Measurements from ENCODE around the gene LAMC2. TPM values are rescaled to one million over a fixed set of nuclear protein-coding genes. Genes with fewer than 3 reads are reported as not detected.

LAMC2 gene
- total and polyA plus RNA-seq, 2 experiments from 2014 or later, result 1.9 to 2.7 TPM

GRCh38 chr1:183290628-183291027, 104.6 kb downstream of the LAMC2 start:
- Histone ChIP-seq H4K20me1 (ENCODE audit: insufficient read depth) (no peaks in the 10 kb centered on the region), H3F3A (ENCODE audit: insufficient read depth) (0 out of 2 replicates have a peak, but pooled peaks cover 3% of the 10 kb centered on the region), H2AFZ (no peak overlapping the region), H3K27me3 (replicated peaks; ENCODE audit: insufficient read depth) (no peaks in the 10 kb centered on the region), H3K9ac (no peak overlapping the region), H3K36me3 (ENCODE audit: low read depth) (no peaks in the 10 kb centered on the region), H3K27ac (no peak overlapping the region), H3K9me2 (ENCODE audit: insufficient read depth) (no peaks in the 10 kb centered on the region), H3K79me2 (ENCODE audit: insufficient read depth) (no peaks in the 10 kb centered on the region), H3K4me3 (no peak overlapping the region), H3K9me3 (ENCODE audit: low read depth) (no peaks in the 10 kb centered on the region), H3K4me1 (ENCODE audit: insufficient read depth) (peaks cover 13% of the 10 kb centered on the region), H3K4me2 (ENCODE audit: unreplicated experiment) (no peak overlapping the region)
- in situ Hi-C loops (cut with MboI), result no loop called here
- DNase-seq, result no peak
- TF ChIP-seq EZH2phosphoT487 (IDR thresholded peaks at IDR 0.05; ENCODE audit: insufficient read depth, low read depth), result no peak
- no peak for TF ChIP-seq EZH2 (IDR thresholded peaks at IDR 0.05; ENCODE audit: insufficient read depth, poor library complexity, severe bottlenecking)
- 91 to 94% methylated on average over 6 of the region's 6 CpGs for WGBS, 2 experiments (ENCODE audit: low coverage in 1 of 2, low lambda C conversion rate in 2 of 2, missing lambda C conversion rate in 2 of 2)

- TF ChIP-seq EZH2phosphoT487 (IDR thresholded peaks at IDR 0.05; ENCODE audit: insufficient read depth, low read depth), result no peak
- no peak for TF ChIP-seq EZH2 (IDR thresholded peaks at IDR 0.05; ENCODE audit: insufficient read depth, poor library complexity, severe bottlenecking)
- no peaks in the 10 kb centered on the region for H3K27me3 ChIP-seq (replicated peaks; ENCODE audit: insufficient read depth)
- peak overlapping the region; percentile 60 for H3K27ac ChIP-seq
- WGBS, 2 experiments (ENCODE audit: low coverage in 1 of 2, low lambda C conversion rate in 2 of 2, missing lambda C conversion rate in 2 of 2), result 97 to 98% methylated on average over 5 of the region's 5 CpGs
- no peaks in the 10 kb centered on the region for H4K20me1 ChIP-seq (ENCODE audit: insufficient read depth)
- H3F3A ChIP-seq (ENCODE audit: insufficient read depth), result 0 out of 2 replicates have a peak, but pooled peaks cover 3% of the 10 kb centered on the region
- peaks cover 13% of the 10 kb centered on the region for H3K4me1 ChIP-seq (ENCODE audit: insufficient read depth)
- H3K9me3 ChIP-seq (ENCODE audit: low read depth), result no peaks in the 10 kb centered on the region
- no peaks in the 10 kb centered on the region for H3K9me2 ChIP-seq (ENCODE audit: insufficient read depth)
- no peak overlapping the region for H3K4me3 ChIP-seq
- no peaks in the 10 kb centered on the region for H3K36me3 ChIP-seq (ENCODE audit: low read depth)
- 0 out of 2 replicates have a peak overlapping the region, but pooled peaks have one; percentile 50 for H2AFZ ChIP-seq
- H3K79me2 ChIP-seq (ENCODE audit: insufficient read depth), result no peaks in the 10 kb centered on the region
- H3K9ac ChIP-seq, result peak overlapping the region; percentile 28; the same call in 1 of the 2 replicates
- peak overlapping the region; percentile 27 for H3K4me2 ChIP-seq (ENCODE audit: unreplicated experiment)
- no peak for DNase-seq
- in situ Hi-C loops (cut with MboI), result no loop called here
Observed at GRCh38 chr1:183291216-183291762, 105.2 kb downstream of the LAMC2 start.

- H3K4me3 ChIP-seq, result no peak overlapping the region
- H3K27me3 ChIP-seq (replicated peaks; ENCODE audit: insufficient read depth), result no peaks in the 10 kb centered on the region
- H3K36me3 ChIP-seq (ENCODE audit: low read depth), result no peaks in the 10 kb centered on the region
- H2AFZ ChIP-seq, result peak overlapping the region; percentile 50; the same call in 1 of the 2 replicates
- TF ChIP-seq EZH2phosphoT487 (IDR thresholded peaks at IDR 0.05; ENCODE audit: insufficient read depth, low read depth) (no peak), EZH2 (IDR thresholded peaks at IDR 0.05; ENCODE audit: insufficient read depth, poor library complexity, severe bottlenecking) (no peak)
- in situ Hi-C loops (cut with MboI), result no loop called here
- H3K9me3 ChIP-seq (ENCODE audit: low read depth), result no peaks in the 10 kb centered on the region
- peaks cover 13% of the 10 kb centered on the region for H3K4me1 ChIP-seq (ENCODE audit: insufficient read depth)
- peak overlapping the region; percentile 28; the same call in 1 of the 2 replicates for H3K9ac ChIP-seq
- 0 out of 2 replicates have a peak, but pooled peaks cover 3% of the 10 kb centered on the region for H3F3A ChIP-seq (ENCODE audit: insufficient read depth)
- H3K79me2 ChIP-seq (ENCODE audit: insufficient read depth), result no peaks in the 10 kb centered on the region
- 51 to 55% methylated on average over 11 of the region's 11 CpGs for WGBS, 2 experiments (ENCODE audit: low coverage in 1 of 2, low lambda C conversion rate in 2 of 2, missing lambda C conversion rate in 2 of 2)
- H3K27ac ChIP-seq, result peak overlapping the region; percentile 60
- H4K20me1 ChIP-seq (ENCODE audit: insufficient read depth), result no peaks in the 10 kb centered on the region
- no peaks in the 10 kb centered on the region for H3K9me2 ChIP-seq (ENCODE audit: insufficient read depth)
- DNase-seq, result peak; percentile 83
- H3K4me2 ChIP-seq (ENCODE audit: unreplicated experiment), result peak overlapping the region; percentile 27
Observed at GRCh38 chr1:183291802-183292514, 105.9 kb downstream of the LAMC2 start.

GRCh38 chr1:183293241-183293640, 107.2 kb downstream of the LAMC2 start:
- no peaks in the 10 kb centered on the region for H3K36me3 ChIP-seq (ENCODE audit: low read depth)
- no peaks in the 10 kb centered on the region for H4K20me1 ChIP-seq (ENCODE audit: insufficient read depth)
- H3K27ac ChIP-seq, result no peak overlapping the region
- H3K4me1 ChIP-seq (ENCODE audit: insufficient read depth), result peaks cover 13% of the 10 kb centered on the region
- no peak overlapping the region for H3K9ac ChIP-seq
- in situ Hi-C loops (cut with MboI), result no loop called here
- H3K79me2 ChIP-seq (ENCODE audit: insufficient read depth), result no peaks in the 10 kb centered on the region
- no peak overlapping the region for H2AFZ ChIP-seq
- no peak for DNase-seq
- 66 to 70% methylated on average over 9 of the region's 9 CpGs for WGBS, 2 experiments (ENCODE audit: low coverage in 1 of 2, low lambda C conversion rate in 2 of 2, missing lambda C conversion rate in 2 of 2)
- H3K27me3 ChIP-seq (replicated peaks; ENCODE audit: insufficient read depth), result no peaks in the 10 kb centered on the region
- no peaks in the 10 kb centered on the region for H3K9me2 ChIP-seq (ENCODE audit: insufficient read depth)
- H3K9me3 ChIP-seq (ENCODE audit: low read depth), result no peaks in the 10 kb centered on the region
- TF ChIP-seq EZH2phosphoT487 (IDR thresholded peaks at IDR 0.05; ENCODE audit: insufficient read depth, low read depth), result no peak
- H3K4me3 ChIP-seq, result no peak overlapping the region
- H3F3A ChIP-seq (ENCODE audit: insufficient read depth), result 0 out of 2 replicates have a peak, but pooled peaks cover 3% of the 10 kb centered on the region
- H3K4me2 ChIP-seq (ENCODE audit: unreplicated experiment), result no peak overlapping the region
